HK-2 (cell line): ENCODE data around the gene MRPS7.
"Not testable (repeated sequence)": the region's sequence is repeated elsewhere in the genome, so short reads cannot be mapped to it uniquely, and the experiment has no call there.

Experiments
- DNase-seq: peaks from one replicate; pipeline ENCODE4 v3.0.0-alpha.2; 2018; ENCODE audit not compliant: unreplicated experiment

MRPS7 gene

GRCh38 chr17:75244133-75244866 lies 17.4 kb upstream of the MRPS7 start:
- no peak for DNase-seq

- DNase-seq = no peak
These were observed 16.7 kb upstream of the MRPS7 start for GRCh38 chr17:75245011-75245410.

- DNase-seq = no peak
These were observed 15.3 kb upstream of the MRPS7 start for GRCh38 chr17:75246404-75246803.

GRCh38 chr17:75249564-75249963 lies 12.1 kb upstream of the MRPS7 start:
- DNase-seq = no peak

GRCh38 chr17:75250009-75250471 lies 11.6 kb upstream of the MRPS7 start:
- DNase-seq = no peak

- DNase-seq = no peak
These were observed 9.5 kb upstream of the MRPS7 start for GRCh38 chr17:75252039-75252816.

GRCh38 chr17:75255954-75256698 lies 5.6 kb upstream of the MRPS7 start:
- DNase-seq = not testable (repeated sequence)

GRCh38 chr17:75257228-75257627 lies 4.5 kb upstream of the MRPS7 start:
- DNase-seq = not testable (repeated sequence)

GRCh38 chr17:75260641-75261335 lies 891 bp upstream of the MRPS7 start:
- no peak for DNase-seq

- no peak for DNase-seq
These were observed 480 bp downstream of the MRPS7 start for GRCh38 chr17:75262112-75262606.

GRCh38 chr17:75263055-75263454 lies 1.4 kb downstream of the MRPS7 start:
- no peak for DNase-seq

- no peak for DNase-seq
These were observed 4.1 kb downstream of the MRPS7 start for GRCh38 chr17:75265614-75266315.

- DNase-seq = no peak
These were observed 4.9 kb downstream of the MRPS7 start for GRCh38 chr17:75266316-75267152.

- no peak for DNase-seq
These were observed 5.4 kb downstream of the MRPS7 start for GRCh38 chr17:75267153-75267410.

GRCh38 chr17:75267411-75268232 lies 5.9 kb downstream of the MRPS7 start:
- DNase-seq = no peak

GRCh38 chr17:75269844-75270217 lies 8.2 kb downstream of the MRPS7 start:
- no peak for DNase-seq

GRCh38 chr17:75270218-75270965 lies 8.7 kb downstream of the MRPS7 start:
- DNase-seq = peak; percentile 79

- no peak for DNase-seq
These were observed 9.2 kb downstream of the MRPS7 start, which contains the start of gene MIF4GD for GRCh38 chr17:75270966-75271232. Gene MIF4GD, minus strand, starts transcription at chr17:75271231. Its CDS starts 1,036 bp downstream, at chr17:75270195.
